GM19452 (cell line): ENCODE data around the gene ITIH1.

ENCODE experiments used
- ATAC-seq: cut with Tn5 transposase; IDR thresholded peaks from one replicate; pipeline ENCODE4 v1.9.1; 2021; ENCODE audit not compliant: unreplicated experiment

The ITIH1 gene

GRCh38 chr3:52788890-52789745 is 11.7 kb downstream of the ITIH1 start:
- ATAC-seq = no peak

- no peak for ATAC-seq
Measured at GRCh38 chr3:52789746-52790040, 12.3 kb downstream of the ITIH1 start.

GRCh38 chr3:52790337-52790736 is 12.9 kb downstream of the ITIH1 start:
- ATAC-seq = no peak

- no peak for ATAC-seq
Measured at GRCh38 chr3:52790741-52791140, 13.3 kb downstream of the ITIH1 start.

- ATAC-seq = no peak
Measured at GRCh38 chr3:52791366-52791765, 14.0 kb downstream of the ITIH1 start.

GRCh38 chr3:52791928-52792327 is 14.5 kb downstream of the ITIH1 start:
- no peak for ATAC-seq

GRCh38 chr3:52792413-52792812 is 15.0 kb downstream of the ITIH1 start:
- no peak for ATAC-seq

GRCh38 chr3:52792961-52793695 is 15.7 kb downstream of the ITIH1 start:
- no peak for ATAC-seq

GRCh38 chr3:52793702-52794611 is 16.6 kb downstream of the ITIH1 start:
- no peak for ATAC-seq

GRCh38 chr3:52794612-52795099 is 17.3 kb downstream of the ITIH1 start, which contains the start of gene ITIH3:
Gene ITIH3 (plus strand): TSS chr3:52794796. CDS start chr3:52794804, 8 bp downstream.
- ATAC-seq = no peak

GRCh38 chr3:52795298-52795900 is 18.0 kb downstream of the ITIH1 start:
- ATAC-seq = no peak

GRCh38 chr3:52796411-52796810 is 19.0 kb downstream of the ITIH1 start:
- no peak for ATAC-seq

GRCh38 chr3:52798376-52798977 is 21.1 kb downstream of the ITIH1 start:
- no peak for ATAC-seq

GRCh38 chr3:52798978-52799476 is 21.6 kb downstream of the ITIH1 start:
- ATAC-seq = no peak

- ATAC-seq = no peak
Measured at GRCh38 chr3:52800079-52800478, 22.7 kb downstream of the ITIH1 start.

GRCh38 chr3:52801839-52802238 is 24.4 kb downstream of the ITIH1 start:
- ATAC-seq = no peak

GRCh38 chr3:52805270-52806039 is 28.1 kb downstream of the ITIH1 start:
- ATAC-seq = no peak

GRCh38 chr3:52809149-52809548 is 31.8 kb downstream of the ITIH1 start:
- ATAC-seq = no peak

GRCh38 chr3:52809662-52810377 is 32.4 kb downstream of the ITIH1 start:
- ATAC-seq = no peak
